Measurements from ENCODE around the gene POU2F3.

DNA sequence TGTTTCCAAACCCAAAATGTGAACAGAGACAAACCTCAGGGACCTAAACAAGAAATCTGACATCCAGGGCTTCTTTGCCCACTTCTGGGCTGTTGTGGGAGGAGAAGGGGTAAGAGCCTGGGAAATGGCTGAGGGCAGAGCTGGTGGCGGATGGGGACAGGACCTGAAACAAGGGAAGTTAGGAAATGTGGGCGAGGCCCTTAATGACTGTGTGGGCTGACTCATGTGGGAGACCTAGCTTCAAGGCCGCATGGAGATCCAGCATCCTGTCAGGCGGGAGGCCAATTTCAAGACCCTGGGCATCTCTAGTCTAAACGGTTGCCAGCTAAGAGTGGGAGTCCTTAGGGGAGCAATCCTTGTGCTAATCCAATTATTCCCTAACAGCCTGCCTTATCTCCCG is 31.2 kb upstream of the POU2F3 start:
- TF ChIP-seq, protein P1, sequence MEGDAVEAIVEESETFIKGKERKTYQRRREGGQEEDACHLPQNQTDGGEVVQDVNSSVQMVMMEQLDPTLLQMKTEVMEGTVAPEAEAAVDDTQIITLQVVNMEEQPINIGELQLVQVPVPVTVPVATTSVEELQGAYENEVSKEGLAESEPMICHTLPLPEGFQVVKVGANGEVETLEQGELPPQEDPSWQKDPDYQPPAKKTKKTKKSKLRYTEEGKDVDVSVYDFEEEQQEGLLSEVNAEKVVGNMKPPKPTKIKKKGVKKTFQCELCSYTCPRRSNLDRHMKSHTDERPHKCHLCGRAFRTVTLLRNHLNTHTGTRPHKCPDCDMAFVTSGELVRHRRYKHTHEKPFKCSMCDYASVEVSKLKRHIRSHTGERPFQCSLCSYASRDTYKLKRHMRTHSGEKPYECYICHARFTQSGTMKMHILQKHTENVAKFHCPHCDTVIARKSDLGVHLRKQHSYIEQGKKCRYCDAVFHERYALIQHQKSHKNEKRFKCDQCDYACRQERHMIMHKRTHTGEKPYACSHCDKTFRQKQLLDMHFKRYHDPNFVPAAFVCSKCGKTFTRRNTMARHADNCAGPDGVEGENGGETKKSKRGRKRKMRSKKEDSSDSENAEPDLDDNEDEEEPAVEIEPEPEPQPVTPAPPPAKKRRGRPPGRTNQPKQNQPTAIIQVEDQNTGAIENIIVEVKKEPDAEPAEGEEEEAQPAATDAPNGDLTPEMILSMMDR (conservative IDR thresholded peaks at IDR 0.05), result no peak
- TF ChIP-seq ZFX (IDR thresholded peaks at IDR 0.05), result no peak

All from C4-2B (cell line).